HepG2 (cell line): ENCODE results near the gene HAGHL. TPM values are rescaled to one million over a fixed set of nuclear protein-coding genes. Genes with fewer than 3 reads are reported as not detected.

Source experiments
- ADNP ChIP-seq: sonication (generic); formaldehyde crosslinking; IDR thresholded peaks from 2 replicates; pipeline ENCODE4 v1.4.0; 2020; ENCODE audit warnings: missing genetic modification reagents
- AGO2 ChIP-seq: fragments of 200-400 bp; formaldehyde crosslinking; optimal IDR thresholded peaks from 2 replicates; pipeline ENCODE3; 2017; ENCODE audit warnings: mild to moderate bottlenecking, low read depth, low read length, moderate library complexity
- FOXK2 ChIP-seq: fragments of 450-650 bp; IDR thresholded peaks from 2 replicates; pipeline ENCODE4 v1.6.1; 2016
- GATA4 ChIP-seq: sonication (generic); IDR thresholded peaks from 2 replicates; pipeline ENCODE4 v1.6.1; 2016; ENCODE audit warnings: antibody characterized with exemption, low read depth, borderline replicate concordance
- HMGA1 ChIP-seq: sonication (generic); formaldehyde crosslinking; conservative IDR thresholded peaks from 2 replicates; pipeline ENCODE4 v1.4.0; 2020; ENCODE audit warnings: missing genetic modification reagents
- KDM5B ChIP-seq: sonication (generic); formaldehyde crosslinking; IDR thresholded peaks from 2 replicates; pipeline ENCODE4 v1.4.0; 2020; ENCODE audit warnings: missing genetic modification reagents, mild to moderate bottlenecking, borderline replicate concordance
- NFYB ChIP-seq: sonication (generic); formaldehyde crosslinking; IDR thresholded peaks from 2 replicates; pipeline ENCODE4 v1.4.0; 2020; ENCODE audit warnings: missing genetic modification reagents
- PAX8 ChIP-seq: sonication (generic); formaldehyde crosslinking; IDR thresholded peaks from 2 replicates; pipeline ENCODE4 v1.8.0; 2022; ENCODE audit warnings: mild to moderate bottlenecking, missing genetic modification reagents, borderline replicate concordance
- PITX1 ChIP-seq: sonication (generic); formaldehyde crosslinking; IDR thresholded peaks from 2 replicates; pipeline ENCODE4 v1.5.1; 2020; ENCODE audit warnings: mild to moderate bottlenecking, missing genetic modification reagents
- SIN3B ChIP-seq: fragments of 150-350 bp; IDR thresholded peaks from 2 replicates; pipeline ENCODE4 v1.6.1; 2014; ENCODE audit warnings: low read length
- SOX13 ChIP-seq, 3 experiments: fragments of 450-650 bp in 1 of 3; sonication (generic) in 1 of 3; formaldehyde crosslinking in 1 of 3; IDR thresholded peaks in 2 of 3; conservative IDR thresholded peaks in 1 of 3; 2 replicates each; pipeline versions ENCODE4 v1.5.0 to v1.6.1; 2016 to 2020; ENCODE audit warnings: antibody characterized with exemption in 1 of 3, mild to moderate bottlenecking in 1 of 3, missing compliant biosample characterization in 1 of 3, missing genetic modification reagents in 1 of 3, moderate library complexity in 1 of 3
- SP2 ChIP-seq: sonication (generic); formaldehyde crosslinking; IDR thresholded peaks from 2 replicates; pipeline ENCODE4 v1.5.1; 2020; ENCODE audit warnings: mild to moderate bottlenecking, missing genetic modification reagents
- SSRP1 ChIP-seq: IDR thresholded peaks from 2 replicates; pipeline ENCODE4 v1.6.1; 2016; ENCODE audit warnings: control low read depth
- STAT5B ChIP-seq: sonication (generic); formaldehyde crosslinking; IDR thresholded peaks from 2 replicates; pipeline ENCODE4 v1.4.0; 2020; ENCODE audit warnings: missing genetic modification reagents
- ZNF510 ChIP-seq: sonication (generic); formaldehyde crosslinking; IDR thresholded peaks from 2 replicates; pipeline ENCODE4 v1.4.0; 2020; ENCODE audit warnings: low read depth, mild to moderate bottlenecking, missing genetic modification reagents
- ZNF556 ChIP-seq: sonication (generic); formaldehyde crosslinking; IDR thresholded peaks from 2 replicates; pipeline ENCODE4 v1.4.0; 2020; ENCODE audit warnings: mild to moderate bottlenecking, missing genetic modification reagents, borderline replicate concordance
- ZNF570 ChIP-seq: sonication (generic); formaldehyde crosslinking; IDR thresholded peaks from 2 replicates; pipeline ENCODE4 v1.4.0; 2020; ENCODE audit warnings: mild to moderate bottlenecking, missing genetic modification reagents, borderline replicate concordance
- ZNF749 ChIP-seq: sonication (generic); formaldehyde crosslinking; IDR thresholded peaks from 2 replicates; pipeline ENCODE4 v1.8.0; 2022; ENCODE audit warnings: mild to moderate bottlenecking, missing genetic modification reagents, moderate library complexity, borderline replicate concordance
- ZNF879 ChIP-seq: sonication (generic); formaldehyde crosslinking; IDR thresholded peaks from 2 replicates; pipeline ENCODE4 v1.8.1; 2023; ENCODE audit warnings: missing genetic modification reagents
- ZXDC ChIP-seq: sonication (generic); formaldehyde crosslinking; IDR thresholded peaks from 2 replicates; pipeline ENCODE4 v1.5.0; 2020; ENCODE audit warnings: mild to moderate bottlenecking, missing genetic modification reagents
- polyA plus RNA-seq, 8 experiments: library from polyadenylated mRNA; depleted of rRNA in 3 of 8; stranded (reverse) in 7 of 8; unstranded in 1 of 8; fragments of >200 nt; fragmentation: Illumina TruSeq in 4 of 8; extraction: Trizol in 4 of 8; gene quantifications; 2 replicates each; pipeline versions ENCODE4 v1.2.1 to v1.2.3, GENCODE V29; 2011 to 2016; ENCODE audit warnings: low read depth in 4 of 8, missing spikeins in 1 of 8, mixed read lengths in 1 of 8; ENCODE audit not compliant: insufficient read depth in 1 of 8
- total RNA-seq, 5 experiments: library from RNA; depleted of rRNA; stranded (reverse); fragments of >200 nt; fragmentation: Illumina TruSeq; extraction: Trizol; gene quantifications; 2 replicates each; pipeline ENCODE4 v1.2.3, GENCODE V29; 2016; ENCODE audit warnings: low read depth in 1 of 5
- TF ChIP-seq, protein P1 (sequence below): sonication (generic); formaldehyde crosslinking; IDR thresholded peaks from 2 replicates; pipeline ENCODE4 v1.8.0; 2022; ENCODE audit warnings: mild to moderate bottlenecking, missing genetic modification reagents
- TF ChIP-seq, protein P2 (sequence below): IDR thresholded peaks from 2 replicates; pipeline ENCODE4 v1.6.1; 2016; ENCODE audit warnings: low read depth, control low read depth
- TF ChIP-seq, protein P3 (sequence below): sonication (generic); formaldehyde crosslinking; IDR thresholded peaks from 2 replicates; pipeline ENCODE4 v1.4.0; 2020; ENCODE audit warnings: missing genetic modification reagents

Gene HAGHL
- total and polyA plus RNA-seq, 2 of the 13 experiments (the other 11 are each of a cell fraction or from before 2014, with no cell fraction given) = 3.4 to 8.4 TPM

GRCh38 chr16:714558-715476 lies 12.1 kb upstream of the HAGHL start, which contains the start of gene METRN (continued):
- no peak for TF ChIP-seq ZNF749 (CRISPR knock-in tag)
- TF ChIP-seq FOXK2 = no peak
- TF ChIP-seq ADNP (CRISPR knock-in tag) = no peak
- no peak for TF ChIP-seq ZXDC
- TF ChIP-seq SSRP1 (CRISPR knock-in tag) = no peak
- no peak for TF ChIP-seq SIN3B
- TF ChIP-seq, protein P1, sequence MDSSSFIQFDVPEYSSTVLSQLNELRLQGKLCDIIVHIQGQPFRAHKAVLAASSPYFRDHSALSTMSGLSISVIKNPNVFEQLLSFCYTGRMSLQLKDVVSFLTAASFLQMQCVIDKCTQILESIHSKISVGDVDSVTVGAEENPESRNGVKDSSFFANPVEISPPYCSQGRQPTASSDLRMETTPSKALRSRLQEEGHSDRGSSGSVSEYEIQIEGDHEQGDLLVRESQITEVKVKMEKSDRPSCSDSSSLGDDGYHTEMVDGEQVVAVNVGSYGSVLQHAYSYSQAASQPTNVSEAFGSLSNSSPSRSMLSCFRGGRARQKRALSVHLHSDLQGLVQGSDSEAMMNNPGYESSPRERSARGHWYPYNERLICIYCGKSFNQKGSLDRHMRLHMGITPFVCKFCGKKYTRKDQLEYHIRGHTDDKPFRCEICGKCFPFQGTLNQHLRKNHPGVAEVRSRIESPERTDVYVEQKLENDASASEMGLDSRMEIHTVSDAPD (CRISPR knock-in tag) = no peak
- peak; percentile 74 for TF ChIP-seq NFYB (CRISPR knock-in tag)
- 0 out of 2 replicates have a peak, but pooled peaks have one; percentile 34 for TF ChIP-seq KDM5B (CRISPR knock-in tag)
- no peak for TF ChIP-seq ZNF570
- no peak for TF ChIP-seq ZNF556 (CRISPR knock-in tag)
- TF ChIP-seq, protein P2, sequence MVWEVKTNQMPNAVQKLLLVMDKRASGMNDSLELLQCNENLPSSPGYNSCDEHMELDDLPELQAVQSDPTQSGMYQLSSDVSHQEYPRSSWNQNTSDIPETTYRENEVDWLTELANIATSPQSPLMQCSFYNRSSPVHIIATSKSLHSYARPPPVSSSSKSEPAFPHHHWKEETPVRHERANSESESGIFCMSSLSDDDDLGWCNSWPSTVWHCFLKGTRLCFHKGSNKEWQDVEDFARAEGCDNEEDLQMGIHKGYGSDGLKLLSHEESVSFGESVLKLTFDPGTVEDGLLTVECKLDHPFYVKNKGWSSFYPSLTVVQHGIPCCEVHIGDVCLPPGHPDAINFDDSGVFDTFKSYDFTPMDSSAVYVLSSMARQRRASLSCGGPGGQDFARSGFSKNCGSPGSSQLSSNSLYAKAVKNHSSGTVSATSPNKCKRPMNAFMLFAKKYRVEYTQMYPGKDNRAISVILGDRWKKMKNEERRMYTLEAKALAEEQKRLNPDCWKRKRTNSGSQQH (CRISPR knock-in tag) = no peak
- no peak for TF ChIP-seq STAT5B (CRISPR knock-in tag)
- no peak for TF ChIP-seq SOX13 (IDR thresholded peaks at IDR 0.05)
- TF ChIP-seq SOX13 (CRISPR knock-in tag; conservative IDR thresholded peaks at IDR 0.05 in 1 of 2, IDR thresholded peaks at IDR 0.05 in 1 of 2) = 0 out of 4 replicates have a peak, but pooled peaks of 1 of the 2 experiments have one; percentile 6
- no peak for TF ChIP-seq PAX8 (CRISPR knock-in tag)
- peak; percentile 48; the same call in 1 of the 2 replicates for TF ChIP-seq PITX1 (CRISPR knock-in tag)
- TF ChIP-seq GATA4 = no peak
- TF ChIP-seq AGO2 = peak; percentile 50
- no peak for TF ChIP-seq ZNF879 (CRISPR knock-in tag)
- TF ChIP-seq, protein P3, sequence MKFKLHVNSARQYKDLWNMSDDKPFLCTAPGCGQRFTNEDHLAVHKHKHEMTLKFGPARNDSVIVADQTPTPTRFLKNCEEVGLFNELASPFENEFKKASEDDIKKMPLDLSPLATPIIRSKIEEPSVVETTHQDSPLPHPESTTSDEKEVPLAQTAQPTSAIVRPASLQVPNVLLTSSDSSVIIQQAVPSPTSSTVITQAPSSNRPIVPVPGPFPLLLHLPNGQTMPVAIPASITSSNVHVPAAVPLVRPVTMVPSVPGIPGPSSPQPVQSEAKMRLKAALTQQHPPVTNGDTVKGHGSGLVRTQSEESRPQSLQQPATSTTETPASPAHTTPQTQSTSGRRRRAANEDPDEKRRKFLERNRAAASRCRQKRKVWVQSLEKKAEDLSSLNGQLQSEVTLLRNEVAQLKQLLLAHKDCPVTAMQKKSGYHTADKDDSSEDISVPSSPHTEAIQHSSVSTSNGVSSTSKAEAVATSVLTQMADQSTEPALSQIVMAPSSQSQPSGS (CRISPR knock-in tag) = no peak
- no peak for TF ChIP-seq HMGA1 (CRISPR knock-in tag)
- TF ChIP-seq ZNF510 (CRISPR knock-in tag) = no peak
- peak; percentile 72 for TF ChIP-seq SP2 (CRISPR knock-in tag)
